Stimulated activated CD4-positive, alpha-beta T cell treated with anti-CD3 and anti-CD28 coated beads, Interleukin-2, amount 100 ng/mL, for 24 hours (primary cell): ENCODE results near the gene PCDHGB7.
"Not testable (repeated sequence)": the region's sequence is repeated elsewhere in the genome, so short reads cannot be mapped to it uniquely, and the experiment has no call there.

Experiments used
- DNase-seq, 2 donors: peaks; one replicate each; pipeline ENCODE4 v3.0.0-alpha.2; 2020

Gene PCDHGB7

GRCh38 chr5:141417494-141418172 is at the start of gene PCDHGB7:
TSS of gene PCDHGB7 (plus strand) at chr5:141417677. CDS start at chr5:141417860, 183 bp downstream.
- peak; percentile 49 to 72 for DNase-seq

GRCh38 chr5:141369994-141370848 is 47.3 kb upstream of the PCDHGB7 start, which contains the start of gene PCDHGB3:
TSS of gene PCDHGB3 (plus strand) at chr5:141370242. CDS start at chr5:141370395, 153 bp downstream.
- peak in 1 of 2 donors; percentile 40 for DNase-seq

GRCh38 chr5:141371572-141372475 is 45.7 kb upstream of the PCDHGB7 start:
- DNase-seq = no peak

GRCh38 chr5:141373673-141374317 is 43.7 kb upstream of the PCDHGB7 start, which contains the start of gene PCDHGA6:
TSS of gene PCDHGA6 (plus strand) at chr5:141373891. CDS start at chr5:141374084, 193 bp downstream.
- DNase-seq = no peak

GRCh38 chr5:141374627-141375026 is 42.9 kb upstream of the PCDHGB7 start:
- no peak for DNase-seq

GRCh38 chr5:141375444-141376155 is 41.9 kb upstream of the PCDHGB7 start:
- DNase-seq = not testable (repeated sequence)

- no peak for DNase-seq
These were observed 34.8 kb upstream of the PCDHGB7 start, which contains the start of gene PCDHGA7 for GRCh38 chr5:141382469-141383294. TSS of gene PCDHGA7 (plus strand) at chr5:141382742. CDS start at chr5:141382900, 158 bp downstream.

- no peak for DNase-seq
These were observed 34.1 kb upstream of the PCDHGB7 start for GRCh38 chr5:141383345-141383744.

GRCh38 chr5:141384471-141385267 is 32.8 kb upstream of the PCDHGB7 start:
- no peak for DNase-seq

- DNase-seq = peak in 1 of 2 donors; percentile 43
These were observed 29.7 kb upstream of the PCDHGB7 start, which contains the start of gene PCDHGB4 for GRCh38 chr5:141387557-141388311. TSS of gene PCDHGB4 (plus strand) at chr5:141387698. CDS start at chr5:141387885, 187 bp downstream.

GRCh38 chr5:141388661-141389060 is 28.8 kb upstream of the PCDHGB7 start:
- no peak for DNase-seq

- no peak for DNase-seq
These were observed 28.1 kb upstream of the PCDHGB7 start for GRCh38 chr5:141389153-141390042.

- no peak for DNase-seq
These were observed 24.9 kb upstream of the PCDHGB7 start, which contains the start of gene PCDHGA8 for GRCh38 chr5:141392429-141393198. TSS of gene PCDHGA8 (plus strand) at chr5:141392633. CDS start at chr5:141392814, 181 bp downstream.

- no peak for DNase-seq
These were observed 24.2 kb upstream of the PCDHGB7 start for GRCh38 chr5:141393267-141393666.

GRCh38 chr5:141394401-141395187 is 22.9 kb upstream of the PCDHGB7 start:
- not testable (repeated sequence) for DNase-seq
